GM10266 (cell line): ENCODE results near the gene KRTAP13-2.

Source experiments
- DNase-seq: peaks from one replicate; pipeline ENCODE4 v3.0.0; 2012; ENCODE audit errors: extremely low spot score
- TF ChIP-seq, protein P1 (sequence below): IDR thresholded peaks from 2 replicates; pipeline ENCODE4 v1.5.1; 2012; ENCODE audit warnings: mild to moderate bottlenecking, low read depth; ENCODE audit not compliant: control insufficient read depth, insufficient read depth; ENCODE audit errors: missing control alignments

KRTAP13-2 gene

GRCh38 chr21:30354308-30355005, 17.6 kb downstream of the KRTAP13-2 start:
- DNase-seq: no peak
- TF ChIP-seq, protein P1, sequence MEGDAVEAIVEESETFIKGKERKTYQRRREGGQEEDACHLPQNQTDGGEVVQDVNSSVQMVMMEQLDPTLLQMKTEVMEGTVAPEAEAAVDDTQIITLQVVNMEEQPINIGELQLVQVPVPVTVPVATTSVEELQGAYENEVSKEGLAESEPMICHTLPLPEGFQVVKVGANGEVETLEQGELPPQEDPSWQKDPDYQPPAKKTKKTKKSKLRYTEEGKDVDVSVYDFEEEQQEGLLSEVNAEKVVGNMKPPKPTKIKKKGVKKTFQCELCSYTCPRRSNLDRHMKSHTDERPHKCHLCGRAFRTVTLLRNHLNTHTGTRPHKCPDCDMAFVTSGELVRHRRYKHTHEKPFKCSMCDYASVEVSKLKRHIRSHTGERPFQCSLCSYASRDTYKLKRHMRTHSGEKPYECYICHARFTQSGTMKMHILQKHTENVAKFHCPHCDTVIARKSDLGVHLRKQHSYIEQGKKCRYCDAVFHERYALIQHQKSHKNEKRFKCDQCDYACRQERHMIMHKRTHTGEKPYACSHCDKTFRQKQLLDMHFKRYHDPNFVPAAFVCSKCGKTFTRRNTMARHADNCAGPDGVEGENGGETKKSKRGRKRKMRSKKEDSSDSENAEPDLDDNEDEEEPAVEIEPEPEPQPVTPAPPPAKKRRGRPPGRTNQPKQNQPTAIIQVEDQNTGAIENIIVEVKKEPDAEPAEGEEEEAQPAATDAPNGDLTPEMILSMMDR: no peak

GRCh38 chr21:30351534-30351933, 20.5 kb downstream of the KRTAP13-2 start:
- TF ChIP-seq, protein P1: no peak

DNA sequence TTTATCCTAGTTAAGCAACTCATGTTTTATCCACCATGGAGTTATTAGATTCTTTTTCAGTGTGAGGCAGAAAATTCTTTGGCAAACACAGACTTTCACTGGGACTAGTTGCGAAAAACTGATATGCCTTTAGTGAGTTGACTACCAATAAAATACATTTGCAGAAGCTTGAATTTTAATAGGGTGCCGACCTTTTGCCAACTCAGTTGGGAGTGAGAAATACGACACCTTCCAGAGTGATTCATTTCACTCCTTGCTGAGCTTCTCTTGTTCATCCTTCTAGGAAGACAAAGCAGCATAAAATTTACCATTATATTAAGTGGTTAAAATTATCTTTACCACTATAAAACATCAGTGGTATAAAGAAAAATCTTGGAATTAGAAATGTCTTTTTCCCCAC, 22.5 kb downstream of the KRTAP13-2 start:
- no peak for DNase-seq
- TF ChIP-seq, protein P1: no peak

More at GRCh38 chr21:30351534-30351933, 20.5 kb downstream of the KRTAP13-2 start:
- no peak for DNase-seq

- TF ChIP-seq, protein P1: no peak
- no peak for DNase-seq
These were observed 23.6 kb downstream of the KRTAP13-2 start, which contains the start of gene KRTAP23-1 for GRCh38 chr21:30348506-30348905. Gene KRTAP23-1 (minus strand): TSS chr21:30348606. CDS start chr21:30348606, 0 bp downstream.

DNA sequence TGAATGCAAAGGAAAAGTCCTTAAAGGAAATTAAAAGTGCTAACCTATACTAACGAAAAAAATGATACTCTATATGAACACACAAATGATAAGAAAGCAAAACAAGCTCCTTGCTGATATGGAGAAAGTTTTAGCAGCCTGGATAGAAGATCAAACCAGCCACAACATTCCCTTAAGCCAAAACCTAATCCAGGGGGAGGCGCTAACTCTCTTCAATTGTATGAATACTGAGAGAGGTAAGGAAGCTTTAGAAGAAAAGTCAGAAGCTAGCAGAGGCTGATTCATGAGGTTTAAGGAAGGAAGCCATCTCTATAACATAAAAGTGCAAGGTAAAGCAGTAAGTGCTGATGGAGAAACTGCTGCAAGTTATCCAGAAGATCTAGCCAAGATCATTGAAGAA, 27.1 kb downstream of the KRTAP13-2 start:
- TF ChIP-seq, protein P1: no peak
- no peak for DNase-seq

DNA sequence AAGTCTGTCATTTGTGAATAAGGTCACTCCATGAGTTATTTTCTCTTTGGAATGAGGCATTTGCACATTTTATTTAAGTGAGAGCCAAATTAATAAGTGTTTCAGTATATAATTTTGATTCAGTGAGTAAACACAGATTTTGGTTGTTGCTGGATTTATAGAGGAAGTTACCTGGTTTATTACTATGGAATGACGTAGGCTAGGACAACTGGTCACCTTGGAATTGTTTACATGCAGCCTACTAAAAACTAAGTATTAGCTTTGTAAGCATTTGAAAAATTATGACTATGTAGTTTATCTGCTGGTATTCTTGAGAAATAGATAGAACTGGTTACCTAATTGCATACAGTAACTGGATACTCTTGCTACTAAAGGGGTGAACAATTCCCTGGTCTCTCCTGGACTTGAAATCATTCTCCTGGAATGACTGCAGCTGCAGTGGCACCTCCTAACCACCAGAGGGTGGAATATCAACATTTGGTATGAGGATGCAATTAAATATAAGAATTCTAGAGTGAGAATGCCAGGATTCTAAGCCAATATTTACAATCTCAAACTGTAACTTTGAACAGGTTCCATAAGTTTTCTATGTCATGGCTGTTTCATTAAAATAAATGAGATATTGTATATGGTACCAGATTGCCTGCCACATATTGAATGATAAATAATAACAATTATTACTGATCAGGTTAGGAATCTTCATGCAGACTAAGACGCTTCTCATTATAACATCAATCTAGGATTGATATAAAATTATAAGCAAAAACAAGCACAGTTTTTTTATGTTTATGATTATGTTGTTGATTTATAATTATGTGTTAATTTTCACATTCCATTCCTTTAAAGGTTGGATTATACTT, 31.1 kb downstream of the KRTAP13-2 start:
- DNase-seq: peak; percentile 4
- TF ChIP-seq, protein P1: peak; percentile 47

- TF ChIP-seq, protein P1: no peak
- no peak for DNase-seq
These were observed 33.4 kb downstream of the KRTAP13-2 start for GRCh38 chr21:30338717-30339116.
